GM21360 (cell line): ENCODE results near the gene ADGRL3.

Experiments
- ATAC-seq: cut with Tn5 transposase; IDR thresholded peaks from one replicate; pipeline ENCODE4 v1.9.1; 2021; ENCODE audit warnings: mild to moderate bottlenecking, moderate library complexity; ENCODE audit not compliant: unreplicated experiment

ADGRL3 gene

DNA sequence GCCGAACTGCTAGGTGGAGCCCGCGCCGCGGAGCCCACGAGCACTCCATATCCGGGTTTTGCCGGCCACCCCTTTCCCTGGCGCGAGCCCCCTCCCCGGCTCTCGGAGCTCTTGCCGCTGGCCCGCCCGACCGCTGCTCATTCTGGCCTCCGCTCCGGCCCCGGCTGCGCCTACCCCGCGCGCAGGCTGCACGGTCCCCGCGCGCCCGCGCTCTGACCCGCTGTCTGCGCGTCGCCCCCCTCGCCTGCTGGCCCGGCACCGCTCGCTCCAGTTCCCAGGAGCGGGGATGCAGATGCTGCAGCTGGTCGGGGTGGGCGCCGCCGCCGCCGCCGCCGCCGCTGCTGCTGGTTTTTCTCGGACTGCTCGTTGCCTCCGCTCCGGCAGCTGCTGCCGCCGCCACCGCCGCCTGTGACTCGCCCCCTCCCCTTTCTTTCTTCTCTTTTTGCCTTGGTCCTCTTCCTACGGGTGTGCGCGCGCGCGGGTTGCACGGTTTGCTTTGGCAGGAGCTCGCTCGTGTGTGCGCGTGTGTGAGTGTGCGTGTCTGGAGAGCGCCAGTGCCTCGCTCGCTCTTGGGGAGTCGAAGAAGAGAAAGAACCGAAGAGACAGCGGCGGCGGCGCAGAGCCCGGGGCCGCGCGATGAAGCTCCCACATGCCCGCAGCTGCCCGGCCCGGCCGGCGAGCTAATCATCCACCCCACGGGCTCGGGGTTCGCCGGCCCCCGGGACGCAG lies at the start of gene ADGRL3:
TSS of gene ADGRL3 (plus strand) at position 140 of the 729 bp plus-strand sequence.
- ATAC-seq: no peak

DNA sequence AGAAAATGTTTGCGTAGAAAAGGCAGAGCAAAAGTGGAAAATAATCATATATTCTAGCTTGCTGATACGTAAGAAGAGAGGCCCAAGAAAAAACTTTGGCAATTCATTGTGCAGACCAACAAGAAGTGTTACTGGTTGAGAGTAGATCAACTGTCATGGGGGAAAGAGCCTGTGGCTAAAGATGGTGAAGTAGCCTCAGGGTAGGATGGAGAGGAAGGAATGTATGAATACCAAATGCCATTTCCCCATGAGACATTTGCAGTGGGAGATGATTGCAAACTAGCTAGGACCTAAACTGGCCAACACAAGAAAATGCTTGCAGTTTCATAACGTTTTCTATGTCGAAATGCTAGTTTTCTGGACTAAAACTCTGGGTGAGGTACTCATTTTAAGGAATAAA lies 47.7 kb upstream of the ADGRL3 start:
- ATAC-seq: no peak

DNA sequence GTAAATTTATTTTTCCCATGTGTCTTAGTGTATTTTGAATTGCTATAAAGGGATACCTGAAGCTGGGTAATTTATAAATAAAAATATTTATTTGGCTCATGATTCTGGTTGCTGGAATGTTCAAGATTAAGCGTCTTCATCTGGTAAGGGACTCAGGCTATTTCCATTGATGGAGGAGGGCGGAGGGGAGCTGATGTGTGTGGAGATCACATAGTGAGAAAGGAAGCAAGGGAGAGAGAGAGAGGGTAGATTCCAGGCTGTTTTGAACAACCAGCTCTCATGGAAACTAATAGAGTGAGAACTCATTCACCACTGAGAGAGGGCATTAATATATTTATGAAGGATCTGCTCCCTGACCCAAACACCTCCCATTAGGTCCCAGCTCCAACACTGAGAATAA lies 39.6 kb upstream of the ADGRL3 start:
- no peak for ATAC-seq

DNA sequence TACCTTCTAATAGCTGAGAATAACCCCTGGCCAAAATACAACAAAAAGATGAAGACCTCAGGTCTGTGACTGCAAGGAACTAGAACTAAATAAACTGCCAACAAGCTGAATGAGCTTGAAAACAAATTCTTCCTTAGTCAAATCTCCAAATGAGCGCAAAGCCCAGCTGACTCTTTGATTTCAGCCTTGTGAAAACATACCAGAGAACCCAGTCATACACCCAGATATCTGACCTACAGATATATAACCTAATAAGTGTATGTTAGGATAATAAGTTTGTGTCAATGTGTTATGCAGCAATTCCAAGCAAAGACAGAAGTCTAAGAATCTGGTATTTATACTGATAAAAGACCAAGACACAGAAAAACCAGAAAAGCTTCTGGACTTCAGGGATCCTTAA lies 38.0 kb upstream of the ADGRL3 start:
- no peak for ATAC-seq

DNA sequence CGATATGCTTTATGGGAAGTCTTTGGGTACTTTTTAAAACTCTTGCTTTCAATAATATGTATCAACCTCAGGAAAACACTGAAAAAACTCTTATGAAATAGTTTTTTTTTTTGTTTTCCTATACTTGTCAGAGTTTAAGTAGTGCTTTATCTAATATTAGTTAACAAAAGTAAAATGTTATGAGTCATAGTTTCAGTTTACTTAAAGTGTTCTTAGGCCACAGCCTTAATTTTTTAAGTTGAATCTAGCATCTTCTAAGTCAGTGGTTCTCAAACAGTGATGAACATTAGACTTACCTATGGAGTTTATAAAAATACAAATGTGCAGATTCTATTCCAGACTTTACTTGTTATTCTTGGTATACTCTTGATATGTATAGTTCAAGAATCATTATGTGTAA lies 26.3 kb upstream of the ADGRL3 start:
- no peak for ATAC-seq

DNA sequence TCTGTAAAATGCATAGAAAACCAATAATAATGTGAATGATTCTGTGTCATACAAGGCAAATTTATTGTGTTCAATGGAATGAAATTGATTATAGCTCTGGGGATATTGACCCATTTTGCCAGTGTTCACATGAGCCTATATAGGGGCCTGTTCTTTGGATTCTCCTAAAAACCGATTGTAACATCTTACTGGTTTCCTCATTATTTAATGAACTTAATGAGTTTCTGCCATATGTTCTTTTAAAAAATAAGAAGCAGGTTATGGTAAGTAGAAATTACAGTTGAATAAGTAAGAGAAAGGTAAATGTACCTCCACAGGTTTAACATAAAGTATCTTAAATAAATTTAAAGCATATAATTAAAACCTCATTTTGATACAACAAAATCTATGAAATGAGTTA lies 24.6 kb upstream of the ADGRL3 start:
- ATAC-seq: no peak

DNA sequence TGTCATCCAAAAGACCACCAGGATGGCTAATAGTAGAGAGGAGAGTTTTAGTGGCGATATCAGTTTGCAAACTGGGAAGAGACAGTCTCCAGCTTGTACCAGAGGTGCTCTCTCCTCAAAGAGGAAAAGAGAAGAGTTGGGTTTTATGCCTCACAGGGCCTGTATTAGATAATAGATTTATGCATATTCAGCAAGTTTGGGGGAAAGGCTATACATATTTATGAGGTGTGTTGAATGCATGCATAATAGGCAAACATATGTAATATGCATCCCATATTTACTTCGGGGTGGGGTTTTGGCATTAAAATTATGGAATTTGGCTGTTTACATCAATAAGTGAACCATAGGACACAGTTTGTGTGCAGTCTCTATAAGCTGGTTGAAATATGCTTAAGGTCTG lies 22.8 kb upstream of the ADGRL3 start:
- no peak for ATAC-seq

DNA sequence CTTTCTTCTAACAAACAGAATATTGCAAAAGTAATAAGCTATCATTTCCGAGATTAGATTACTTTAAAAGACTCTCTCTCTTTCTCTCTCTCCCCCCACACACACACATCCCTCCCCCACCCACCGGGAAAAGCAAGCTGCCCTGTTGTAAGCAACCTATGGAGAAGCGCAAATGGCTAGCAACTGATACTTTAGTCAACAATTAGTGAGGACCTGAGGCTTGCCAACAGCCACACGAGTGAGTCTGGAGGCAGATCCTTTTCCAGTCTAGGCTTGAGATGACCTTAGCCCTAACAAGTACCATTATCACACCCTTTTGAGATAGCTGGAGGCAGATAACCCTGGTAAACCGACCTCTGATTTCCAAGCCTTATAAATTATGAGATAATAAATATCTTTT lies 19.7 kb upstream of the ADGRL3 start:
- no peak for ATAC-seq

DNA sequence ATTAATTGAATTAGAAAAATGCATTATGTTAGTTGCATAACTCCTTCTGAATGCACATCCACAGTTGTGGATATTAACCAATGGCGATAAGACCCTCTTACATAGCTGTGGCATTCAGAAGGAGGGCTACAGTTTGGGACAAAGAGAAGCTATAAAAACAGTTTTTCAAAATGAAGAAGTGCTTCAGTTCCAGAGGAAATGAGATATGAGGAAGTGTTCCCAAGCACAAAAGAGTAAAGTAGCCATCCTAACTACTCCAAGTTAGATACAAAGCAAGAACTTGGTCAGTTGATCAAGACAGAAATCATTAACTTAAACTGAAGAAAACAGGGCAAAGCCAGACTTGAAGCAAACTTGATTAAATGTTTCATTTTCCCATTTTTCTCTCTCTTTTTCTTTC lies 17.2 kb upstream of the ADGRL3 start:
- no peak for ATAC-seq

DNA sequence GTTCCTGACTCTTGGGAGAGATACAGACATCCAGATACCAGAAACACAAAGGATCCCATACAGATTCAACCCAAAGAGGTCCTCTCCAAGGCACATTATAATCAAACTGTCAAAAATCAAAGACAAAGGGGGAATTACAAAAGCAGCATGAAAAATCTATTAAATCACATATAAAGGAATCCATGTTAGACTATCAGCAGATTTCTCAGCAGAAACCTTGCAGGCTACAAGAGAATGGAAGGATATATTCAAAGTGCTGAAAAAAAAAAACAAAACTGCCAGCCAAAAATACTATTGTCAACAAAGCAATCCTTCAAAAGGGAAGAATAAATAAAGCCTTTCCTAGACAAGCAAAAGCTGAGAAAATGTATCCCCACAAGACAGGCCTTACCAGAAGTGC lies 14.8 kb upstream of the ADGRL3 start:
- no peak for ATAC-seq

DNA sequence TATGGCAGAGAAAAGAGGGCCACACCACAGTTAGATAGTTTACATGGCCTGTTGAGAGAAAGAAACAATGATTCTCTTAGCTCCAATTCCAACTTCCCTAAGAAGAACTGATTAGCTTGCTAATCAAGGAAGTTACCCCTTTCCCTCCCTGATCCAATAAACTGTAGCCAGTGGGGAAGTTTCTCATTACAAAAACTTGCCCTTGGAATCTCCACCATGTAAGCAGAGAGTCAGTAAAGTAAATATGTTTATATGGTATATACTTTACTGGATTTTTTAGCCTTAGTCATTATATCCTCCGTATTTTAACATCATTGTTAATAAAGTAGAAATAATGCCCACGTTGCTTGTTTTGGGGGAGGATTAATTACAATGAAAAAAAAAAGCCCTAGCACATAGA lies 7.7 kb upstream of the ADGRL3 start:
- ATAC-seq: no peak

DNA sequence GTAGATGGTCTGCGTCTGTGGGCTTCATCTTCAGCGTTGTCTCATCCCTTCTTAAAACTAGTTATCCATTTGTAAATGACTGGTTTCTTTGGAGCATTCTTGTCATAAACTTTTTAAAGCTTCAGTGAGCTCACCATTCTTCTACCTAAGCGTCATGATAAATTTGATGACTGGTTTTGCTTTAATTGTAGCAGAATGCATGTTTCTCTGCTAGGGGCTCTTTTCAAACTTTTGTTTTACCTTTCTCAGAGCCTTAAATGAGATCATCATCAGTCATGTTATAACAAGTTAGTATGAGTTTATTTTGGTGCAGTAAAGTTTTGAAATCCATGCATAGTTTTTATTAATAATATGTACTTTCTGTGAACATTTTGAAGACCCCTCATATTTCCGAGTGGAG lies 6.3 kb upstream of the ADGRL3 start:
- ATAC-seq: no peak

DNA sequence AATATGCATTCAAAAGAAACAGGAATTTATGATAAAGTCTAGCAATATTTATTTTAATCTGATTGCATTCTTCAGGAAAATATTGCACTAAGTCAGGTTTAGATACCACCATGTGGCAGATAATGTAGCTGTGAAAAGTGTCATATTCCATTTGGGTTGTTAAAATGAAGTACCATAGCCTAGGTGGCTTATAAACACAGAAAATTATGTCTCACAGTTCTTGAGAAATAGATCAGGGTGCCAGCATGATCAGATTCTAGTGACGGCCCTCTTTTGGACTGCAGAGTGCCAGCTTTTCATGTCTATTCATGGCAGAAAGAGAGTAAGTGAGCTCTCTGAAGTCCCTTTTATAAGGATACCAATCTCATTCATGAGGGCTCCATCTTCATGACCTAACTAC lies 5.6 kb upstream of the ADGRL3 start:
- no peak for ATAC-seq

DNA sequence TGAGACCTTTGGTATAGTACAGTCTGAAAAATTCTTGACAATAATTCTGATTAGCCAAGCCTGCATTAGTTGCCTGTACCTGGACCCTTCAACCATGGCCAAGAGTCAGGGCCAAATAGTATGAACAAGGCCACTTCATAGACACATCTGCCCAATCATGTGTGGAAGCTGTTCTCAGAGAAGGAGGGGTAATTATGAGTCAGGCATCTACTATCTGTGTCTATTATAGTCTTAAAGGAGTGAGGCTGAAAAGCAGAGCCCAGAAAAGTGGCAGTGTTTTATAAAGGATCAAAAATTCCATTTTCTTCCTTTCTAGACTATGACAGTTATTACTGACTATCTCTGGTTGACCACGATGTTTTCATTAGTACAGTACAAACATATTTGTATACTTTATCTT lies 5.0 kb upstream of the ADGRL3 start:
- ATAC-seq: no peak

DNA sequence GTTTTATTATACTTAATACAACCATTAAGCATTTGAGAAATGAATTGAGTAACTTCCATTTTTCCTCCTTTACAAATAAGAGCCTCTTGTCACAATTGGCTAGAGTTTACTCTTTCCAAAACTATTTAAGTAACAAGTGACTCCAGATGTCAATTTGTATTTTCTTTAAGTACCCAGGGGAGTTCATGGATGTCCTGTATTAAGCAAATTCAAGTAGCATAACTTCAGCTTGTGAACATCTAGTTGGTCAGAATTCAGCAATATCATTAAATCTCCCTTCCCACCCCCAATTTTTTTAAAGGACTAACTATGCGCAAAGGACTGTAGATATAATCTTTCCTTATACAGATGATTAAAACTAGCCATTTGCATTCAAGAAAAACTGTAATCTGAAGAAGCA lies 1.4 kb upstream of the ADGRL3 start:
- ATAC-seq: no peak

DNA sequence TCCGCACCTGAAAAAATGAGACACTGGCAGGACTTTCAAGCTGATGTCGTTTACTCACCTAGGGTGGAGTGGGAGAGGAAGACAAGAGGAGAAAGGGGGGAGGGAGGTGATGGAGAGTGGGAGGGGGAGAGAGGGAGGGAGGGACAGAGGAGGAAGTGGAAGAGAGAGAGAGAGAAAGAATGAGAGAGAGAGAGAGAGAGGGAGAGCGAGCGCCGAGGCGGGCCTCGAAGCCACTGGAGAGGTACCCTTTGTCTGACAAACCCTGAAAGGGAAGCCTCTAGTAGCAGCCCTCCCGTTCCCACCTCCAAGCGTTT lies 296 bp upstream of the ADGRL3 start:
- ATAC-seq: no peak

DNA sequence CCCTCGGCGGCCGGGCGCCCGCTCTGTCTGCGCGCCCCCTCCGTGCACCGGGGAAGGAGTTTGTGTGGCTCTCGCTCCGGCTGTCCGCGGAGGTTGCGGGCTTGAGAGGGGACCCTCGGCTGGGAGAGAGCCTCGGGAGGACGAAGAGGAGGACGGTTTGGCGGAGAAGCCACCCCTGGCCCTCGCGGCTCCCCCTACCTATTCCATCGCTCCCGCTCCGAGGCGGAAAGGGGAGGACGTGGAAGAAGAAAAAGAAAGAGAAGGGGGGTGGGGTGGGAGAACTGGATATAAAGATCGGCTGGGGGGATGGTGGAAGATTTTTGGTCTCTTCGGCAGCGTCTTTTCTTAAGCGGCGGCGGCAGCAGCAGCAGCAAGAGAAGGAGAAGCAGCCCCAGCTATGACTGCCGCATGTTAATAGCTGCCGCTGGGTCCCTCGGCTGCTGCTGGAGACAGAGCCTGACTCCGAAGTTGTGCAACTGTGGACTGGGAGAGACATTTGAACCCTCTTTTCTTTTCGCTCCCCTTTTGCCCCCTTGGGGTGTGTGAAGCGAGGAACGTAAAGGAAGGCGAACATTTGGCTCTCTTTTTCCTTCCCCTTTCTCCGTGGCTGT lies 895 bp downstream of the ADGRL3 start:
- no peak for ATAC-seq

DNA sequence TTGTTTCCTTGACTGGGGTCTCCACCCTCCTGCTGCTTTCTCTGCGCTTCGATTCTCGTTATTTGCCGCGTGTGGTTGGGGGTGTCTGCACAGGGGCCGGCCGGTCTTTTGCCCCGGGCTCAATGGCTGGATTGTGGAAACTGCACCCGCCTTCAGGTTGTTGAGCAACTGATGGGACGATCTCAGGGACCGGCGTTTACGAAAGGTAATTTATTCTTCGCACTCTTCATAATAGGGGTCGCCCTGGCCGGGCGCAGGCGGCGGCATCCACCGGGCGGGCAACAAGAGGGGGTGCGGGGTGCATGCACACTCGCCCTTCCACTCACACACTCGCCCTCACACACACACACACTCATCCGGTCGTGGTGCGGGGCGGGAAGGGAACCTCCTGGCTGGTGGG lies 1.4 kb downstream of the ADGRL3 start:
- no peak for ATAC-seq

DNA sequence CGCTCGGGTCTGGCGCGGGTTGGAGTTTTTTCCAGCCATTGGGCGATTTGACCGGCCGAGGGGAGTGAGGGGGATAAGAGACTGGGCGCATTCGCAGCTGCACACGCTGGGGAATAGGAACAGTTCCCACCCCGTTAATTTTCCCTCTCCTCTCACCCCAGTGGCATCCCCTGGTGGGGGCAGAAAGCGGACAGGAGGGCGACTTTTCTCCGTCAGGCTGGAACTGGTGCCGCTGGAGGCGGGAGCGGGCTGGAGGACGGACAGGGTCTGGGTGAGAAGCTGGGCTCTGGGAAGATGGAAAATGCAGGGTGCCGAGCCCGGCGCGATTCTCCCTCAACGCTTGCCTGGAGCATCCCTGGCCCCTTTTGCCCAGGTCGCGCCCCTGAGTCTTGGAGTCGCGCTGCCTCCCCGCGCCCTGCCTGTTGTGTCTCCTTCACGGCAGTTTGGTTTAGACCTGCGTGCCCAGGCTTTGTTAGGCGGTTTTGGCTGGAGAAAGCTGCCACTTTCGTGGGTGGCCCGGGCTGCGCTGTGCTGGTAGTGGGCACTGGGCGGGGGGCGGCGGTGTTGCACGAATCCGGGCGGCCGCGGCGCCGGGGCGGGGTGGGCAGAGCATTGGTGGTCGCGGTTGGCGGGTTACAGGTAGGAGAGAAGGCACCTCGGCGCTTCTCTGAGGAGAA lies 2.0 kb downstream of the ADGRL3 start:
- no peak for ATAC-seq

DNA sequence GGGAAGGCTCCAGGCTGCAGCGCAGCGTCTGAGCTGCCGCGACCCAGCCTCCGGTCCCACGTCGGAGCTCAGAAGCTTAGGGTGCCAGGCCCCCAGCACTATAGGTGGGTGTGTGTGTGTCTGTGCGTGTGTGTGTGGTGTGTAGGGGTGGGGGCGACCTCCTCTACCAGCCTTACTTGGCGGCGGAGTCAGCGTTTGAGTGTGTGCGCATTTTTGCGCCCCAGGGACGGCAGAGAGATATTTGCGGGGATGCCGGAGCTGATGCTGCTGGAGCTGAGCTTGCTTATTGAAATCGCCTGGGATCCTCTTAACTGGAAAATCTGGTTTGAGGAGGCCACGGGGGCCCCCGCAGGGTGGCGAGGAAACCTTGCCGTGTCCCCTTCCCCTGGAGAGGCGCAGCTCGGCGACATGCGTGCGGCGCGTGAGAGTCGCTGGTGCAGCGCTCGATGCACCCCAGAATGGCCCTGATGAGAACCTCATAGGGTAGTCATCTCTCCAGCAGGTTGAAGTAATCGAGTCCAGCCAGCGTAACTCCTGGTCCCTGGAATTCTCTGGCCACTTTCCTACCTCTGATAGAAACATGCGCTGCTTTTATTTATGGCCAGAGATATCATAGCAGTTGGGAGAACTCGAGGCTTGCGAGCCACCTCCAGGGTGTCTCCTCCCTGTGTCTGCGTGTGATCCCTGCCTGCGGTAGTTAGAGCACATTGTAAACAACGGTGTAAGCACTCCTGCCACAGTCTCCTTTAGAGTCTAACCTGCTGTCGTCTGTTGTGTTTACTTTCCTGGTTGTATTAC lies 2.7 kb downstream of the ADGRL3 start:
- ATAC-seq: no peak

DNA sequence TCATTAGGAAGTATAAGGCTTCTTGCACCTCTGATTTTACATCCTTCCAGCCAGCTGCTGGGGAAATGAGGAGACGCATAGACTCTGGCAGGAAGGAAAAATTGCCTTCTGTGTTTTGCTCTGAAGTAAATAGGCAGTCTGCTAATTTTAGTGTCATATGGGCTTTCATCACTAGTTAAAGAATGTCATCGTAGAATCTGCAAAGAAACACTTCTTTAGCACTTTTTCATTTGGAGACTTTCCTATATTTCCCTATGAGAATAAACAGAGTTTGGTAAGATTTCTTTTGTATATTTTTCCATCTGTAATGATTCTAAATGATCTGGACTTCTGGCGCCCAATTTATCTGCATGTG lies 3.3 kb downstream of the ADGRL3 start:
- no peak for ATAC-seq
